NCI-H1694 (cell line): Measurements from ENCODE around the gene IL1A.
"Not testable (repeated sequence)": the region's sequence is repeated elsewhere in the genome, so short reads cannot be mapped to it uniquely, and the experiment has no call there.

Experiments
- DNase-seq: peaks from one replicate; lab custom pipeline; 2025; lab: John Stamatoyannopoulos, UW

IL1A gene

GRCh38 chr2:112784199-112785189 is at the start of gene IL1A:
Gene IL1A, minus strand, starts transcription at chr2:112784493. Its CDS starts 723 bp downstream, at chr2:112783770.
- DNase-seq, result no peak

- DNase-seq, result no peak
These were observed 49.7 kb upstream of the IL1A start for GRCh38 chr2:112833976-112834375.

GRCh38 chr2:112833639-112833931 is 49.3 kb upstream of the IL1A start:
- DNase-seq, result not testable (repeated sequence)

GRCh38 chr2:112832841-112833638 is 48.7 kb upstream of the IL1A start:
- DNase-seq, result no peak

- DNase-seq, result no peak
These were observed 47.9 kb upstream of the IL1A start for GRCh38 chr2:112831946-112832840.

GRCh38 chr2:112831513-112831845 is 47.2 kb upstream of the IL1A start:
- no peak for DNase-seq

GRCh38 chr2:112830682-112831512 is 46.6 kb upstream of the IL1A start:
- no peak for DNase-seq

- DNase-seq, result no peak
These were observed 45.8 kb upstream of the IL1A start for GRCh38 chr2:112829961-112830681.

GRCh38 chr2:112829101-112829960 is 45.0 kb upstream of the IL1A start:
- DNase-seq, result no peak

- no peak for DNase-seq
These were observed 44.0 kb upstream of the IL1A start for GRCh38 chr2:112828251-112828691.

GRCh38 chr2:112827604-112828185 is 43.4 kb upstream of the IL1A start:
- no peak for DNase-seq

- no peak for DNase-seq
These were observed 42.7 kb upstream of the IL1A start for GRCh38 chr2:112827009-112827408.

- DNase-seq, result no peak
These were observed 41.4 kb upstream of the IL1A start for GRCh38 chr2:112825706-112826105.

GRCh38 chr2:112824694-112825085 is 40.4 kb upstream of the IL1A start:
- DNase-seq, result no peak

GRCh38 chr2:112821682-112822081 is 37.4 kb upstream of the IL1A start:
- DNase-seq, result no peak

- no peak for DNase-seq
These were observed 36.8 kb upstream of the IL1A start for GRCh38 chr2:112821142-112821541.

- no peak for DNase-seq
These were observed 36.0 kb upstream of the IL1A start for GRCh38 chr2:112820343-112820742.

- no peak for DNase-seq
These were observed 34.8 kb upstream of the IL1A start for GRCh38 chr2:112819081-112819480.
